ENCODE measurements around the gene CDK3. TPM values are rescaled to one million over a fixed set of nuclear protein-coding genes. Genes with fewer than 3 reads are reported as not detected.

Gene CDK3
- total RNA-seq, 1 experiment from 2014 or later = 11.7 TPM

DNA sequence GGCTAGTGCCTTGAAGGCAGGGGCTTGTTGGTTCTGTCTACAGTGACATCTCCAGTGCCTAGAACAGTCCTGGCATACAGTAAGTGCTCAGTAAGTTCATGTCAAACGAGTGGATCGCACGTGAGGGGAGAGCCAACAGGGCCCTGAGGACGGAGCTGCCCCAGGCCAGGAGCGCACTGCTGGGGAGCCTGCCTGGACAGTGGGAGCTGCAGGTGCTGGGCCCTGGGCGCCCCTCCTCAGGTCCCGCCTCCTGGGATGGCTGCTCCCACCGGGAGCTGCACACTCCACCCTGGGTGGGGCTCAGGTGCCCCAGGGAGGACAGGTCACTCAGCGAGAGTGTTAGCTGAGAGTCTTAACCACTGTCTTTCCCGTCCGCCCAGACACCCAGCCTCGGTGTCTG is 24.6 kb downstream of the CDK3 start:
- H4K8ac ChIP-seq (replicated peaks; ENCODE audit: insufficient read length, low read depth, low read length) = no peak overlapping the region
- H3K18ac ChIP-seq (ENCODE audit: insufficient read length, low read depth, low read length) = no peak overlapping the region
- no peak overlapping the region for H2BK15ac ChIP-seq (ENCODE audit: low read depth, low read length)
- Mint-ChIP-seq H3K27me3 (ENCODE audit: low read depth) (peaks cover 5% of the 10 kb centered on the region; the same call in 1 of the 2 replicates), H3K27ac (no peak overlapping the region), H3K4me1 (peaks cover 10 to 18% of the 10 kb centered on the region in 2 experiments), H3K36me3 (ENCODE audit: insufficient read depth in 1 of 3, low read depth in 3 of 3) (no peaks in the 10 kb centered on the region), H3K9me3 (no peaks in the 10 kb centered on the region; a peak in 1 of 5 replicates), H3K4me3 (no peak overlapping the region)
- no peak overlapping the region for H4K5ac ChIP-seq (ENCODE audit: insufficient read length, low read depth, low read length)
- H2AK5ac ChIP-seq (ENCODE audit: insufficient read length, low read length) = no peak overlapping the region
- H2BK5ac ChIP-seq (ENCODE audit: insufficient read length, low read length) = no peak overlapping the region
- DNase-seq = no peak
- H3K4me2 ChIP-seq (ENCODE audit: insufficient read depth, insufficient read length, low read length) = no peak overlapping the region
- WGBS (ENCODE audit: extremely low coverage, insufficient read length, low lambda C conversion rate) = no CpG with 5 or more reads among the region's 12 CpGs
- H3K9ac ChIP-seq (ENCODE audit: extremely low read depth, insufficient read length, low read length) = no peak overlapping the region
- H3K23me2 ChIP-seq (ENCODE audit: insufficient read length, low read depth, low read length, poor library complexity, severe bottlenecking) = no peaks in the 10 kb centered on the region
- H3K79me2 ChIP-seq (ENCODE audit: insufficient read depth, low read length) = no peaks in the 10 kb centered on the region
- H2BK20ac ChIP-seq (ENCODE audit: low read depth, low read length, poor library complexity, severe bottlenecking) = no peak overlapping the region
- no peaks in the 10 kb centered on the region for H3K27me3 ChIP-seq (ENCODE audit: insufficient read depth, low read length)
- no peak overlapping the region for H2BK12ac ChIP-seq (ENCODE audit: insufficient read length, low read depth, low read length)
- peaks cover 2% of the 10 kb centered on the region; the same call in 1 of the 2 replicates for H3K4me1 ChIP-seq (ENCODE audit: insufficient read depth, low read length)
- H3K23ac ChIP-seq (ENCODE audit: insufficient read length, low read depth, low read length) = no peak overlapping the region
- no peak overlapping the region for H3T11ph ChIP-seq (ENCODE audit: low read length)
- H3K4ac ChIP-seq (ENCODE audit: low read depth, low read length) = no peak overlapping the region
- no peaks in the 10 kb centered on the region for H4K20me1 ChIP-seq (ENCODE audit: control insufficient read depth, insufficient read depth, insufficient read length)
- H3K79me1 ChIP-seq (ENCODE audit: insufficient read depth, low read depth, low read length, poor library complexity, severe bottlenecking) = no peaks in the 10 kb centered on the region
- no peak overlapping the region for H3K27ac ChIP-seq (ENCODE audit: insufficient read length, low read depth, low read length)
- H2AFZ ChIP-seq (ENCODE audit: low read length) = no peak overlapping the region
- TF ChIP-seq, protein P1, sequence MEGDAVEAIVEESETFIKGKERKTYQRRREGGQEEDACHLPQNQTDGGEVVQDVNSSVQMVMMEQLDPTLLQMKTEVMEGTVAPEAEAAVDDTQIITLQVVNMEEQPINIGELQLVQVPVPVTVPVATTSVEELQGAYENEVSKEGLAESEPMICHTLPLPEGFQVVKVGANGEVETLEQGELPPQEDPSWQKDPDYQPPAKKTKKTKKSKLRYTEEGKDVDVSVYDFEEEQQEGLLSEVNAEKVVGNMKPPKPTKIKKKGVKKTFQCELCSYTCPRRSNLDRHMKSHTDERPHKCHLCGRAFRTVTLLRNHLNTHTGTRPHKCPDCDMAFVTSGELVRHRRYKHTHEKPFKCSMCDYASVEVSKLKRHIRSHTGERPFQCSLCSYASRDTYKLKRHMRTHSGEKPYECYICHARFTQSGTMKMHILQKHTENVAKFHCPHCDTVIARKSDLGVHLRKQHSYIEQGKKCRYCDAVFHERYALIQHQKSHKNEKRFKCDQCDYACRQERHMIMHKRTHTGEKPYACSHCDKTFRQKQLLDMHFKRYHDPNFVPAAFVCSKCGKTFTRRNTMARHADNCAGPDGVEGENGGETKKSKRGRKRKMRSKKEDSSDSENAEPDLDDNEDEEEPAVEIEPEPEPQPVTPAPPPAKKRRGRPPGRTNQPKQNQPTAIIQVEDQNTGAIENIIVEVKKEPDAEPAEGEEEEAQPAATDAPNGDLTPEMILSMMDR (conservative IDR thresholded peaks at IDR 0.05) = no peak
- H3K56ac ChIP-seq (ENCODE audit: insufficient read length, low read depth, low read length) = no peak overlapping the region
- no peak overlapping the region for H2BK120ac ChIP-seq (ENCODE audit: low read depth, low read length, poor library complexity, severe bottlenecking)
- H3K9me3 ChIP-seq (ENCODE audit: control insufficient read depth, low read depth, low read length) = no peaks in the 10 kb centered on the region
- no peak overlapping the region for H4K91ac ChIP-seq (ENCODE audit: insufficient read length, low read depth, low read length)
- H3K14ac ChIP-seq (ENCODE audit: insufficient read depth, low read length) = no peak overlapping the region

Measured in H9 (cell line).